ENCODE data around the gene RPP14. TPM values are rescaled to one million over a fixed set of nuclear protein-coding genes. Genes with fewer than 3 reads are reported as not detected.

The RPP14 gene
- total RNA-seq, 4 donors from 2014 or later = 9.1 to 16.0 (median 10.4) TPM

DNA sequence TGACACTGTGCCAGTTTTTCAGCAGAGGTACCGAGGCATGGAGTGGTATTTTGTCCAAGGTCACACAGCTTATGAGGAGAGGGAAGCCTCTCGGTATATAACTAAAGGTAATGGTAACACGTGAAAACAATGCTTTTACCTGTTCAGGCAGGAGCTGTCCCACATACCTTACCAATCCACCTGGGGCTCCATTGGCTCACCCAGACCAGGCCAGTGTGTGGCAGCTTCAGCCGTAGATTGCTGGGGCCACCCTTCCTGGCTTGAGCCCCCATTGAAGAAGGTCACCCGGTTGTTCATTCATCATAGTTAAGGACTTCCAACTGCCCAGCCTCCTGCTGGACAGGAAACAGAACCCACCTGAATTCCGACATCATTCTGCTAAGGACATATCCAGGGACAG is 9.2 kb upstream of the RPP14 start:
- H3K27me3 ChIP-seq = peaks cover 0 to 8% (median 0%) of the 10 kb centered on the region in 4 donors
- no peaks in the 10 kb centered on the region for H3K9me3 ChIP-seq
- no peak overlapping the region for H3K4me3 ChIP-seq
- peaks cover 0 to 11% (median 1%) of the 10 kb centered on the region in 4 donors for H3K4me1 ChIP-seq
- no peak overlapping the region for H3K27ac ChIP-seq (replicated peaks in 1 of 4)
- TF ChIP-seq POLR2A (IDR thresholded peaks at IDR 0.05; ENCODE audit: low read depth) = no peak
- no peak for TF ChIP-seq POLR2AphosphoS5 (IDR thresholded peaks at IDR 0.05)
- TF ChIP-seq, protein P1, sequence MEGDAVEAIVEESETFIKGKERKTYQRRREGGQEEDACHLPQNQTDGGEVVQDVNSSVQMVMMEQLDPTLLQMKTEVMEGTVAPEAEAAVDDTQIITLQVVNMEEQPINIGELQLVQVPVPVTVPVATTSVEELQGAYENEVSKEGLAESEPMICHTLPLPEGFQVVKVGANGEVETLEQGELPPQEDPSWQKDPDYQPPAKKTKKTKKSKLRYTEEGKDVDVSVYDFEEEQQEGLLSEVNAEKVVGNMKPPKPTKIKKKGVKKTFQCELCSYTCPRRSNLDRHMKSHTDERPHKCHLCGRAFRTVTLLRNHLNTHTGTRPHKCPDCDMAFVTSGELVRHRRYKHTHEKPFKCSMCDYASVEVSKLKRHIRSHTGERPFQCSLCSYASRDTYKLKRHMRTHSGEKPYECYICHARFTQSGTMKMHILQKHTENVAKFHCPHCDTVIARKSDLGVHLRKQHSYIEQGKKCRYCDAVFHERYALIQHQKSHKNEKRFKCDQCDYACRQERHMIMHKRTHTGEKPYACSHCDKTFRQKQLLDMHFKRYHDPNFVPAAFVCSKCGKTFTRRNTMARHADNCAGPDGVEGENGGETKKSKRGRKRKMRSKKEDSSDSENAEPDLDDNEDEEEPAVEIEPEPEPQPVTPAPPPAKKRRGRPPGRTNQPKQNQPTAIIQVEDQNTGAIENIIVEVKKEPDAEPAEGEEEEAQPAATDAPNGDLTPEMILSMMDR (IDR thresholded peaks at IDR 0.05) = no peak
- TF ChIP-seq EP300 (IDR thresholded peaks at IDR 0.05) = no peak
- intact Hi-C loops (cut with DNase I) = no loop called here
- peaks cover 0 to 13% (median 5%) of the 10 kb centered on the region in 4 donors for H3K36me3 ChIP-seq
- 71% methylated on average over 6 of the region's 6 CpGs for WGBS
- no peak for DNase-seq (ENCODE audit: extremely low spot score)

DNA sequence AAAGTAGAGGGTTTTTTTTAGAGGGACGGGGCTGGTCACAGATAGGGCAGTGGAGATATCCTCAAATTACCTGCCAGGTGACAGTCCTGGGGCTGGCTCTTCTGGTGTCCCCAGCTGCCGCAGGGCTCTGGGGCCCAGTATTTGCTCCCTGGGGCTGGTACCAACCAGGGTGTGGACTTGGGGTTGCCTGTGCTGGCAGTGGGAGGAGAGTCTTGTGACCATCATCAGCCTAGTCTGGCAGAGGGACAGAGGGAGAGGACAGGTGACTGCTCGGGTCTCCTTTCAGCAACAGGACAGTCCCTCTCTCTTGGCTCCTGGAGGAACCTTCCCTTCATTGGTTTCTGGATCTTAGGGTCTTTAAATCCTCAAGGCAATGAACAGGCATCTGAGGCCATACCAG is 7.9 kb upstream of the RPP14 start:
- Histone ChIP-seq H3K36me3 (peaks cover 0 to 11% (median 4%) of the 10 kb centered on the region in 4 donors), H3K9me3 (no peaks in the 10 kb centered on the region), H3K4me1 (peaks cover 0 to 11% (median 1%) of the 10 kb centered on the region in 4 donors), H3K27me3 (peaks cover 0 to 13% (median 0%) of the 10 kb centered on the region in 4 donors), H3K27ac (replicated peaks in 1 of 4) (no peak overlapping the region), H3K4me3 (no peak overlapping the region)
- no peak for DNase-seq (ENCODE audit: extremely low spot score)
- no peak for TF ChIP-seq POLR2A (IDR thresholded peaks at IDR 0.05; ENCODE audit: low read depth)
- no peak for TF ChIP-seq EP300 (IDR thresholded peaks at IDR 0.05)
- no peak for TF ChIP-seq POLR2AphosphoS5 (IDR thresholded peaks at IDR 0.05)
- TF ChIP-seq, protein P1 (IDR thresholded peaks at IDR 0.05) = no peak
- WGBS = 85% methylated on average over 2 of the region's 3 CpGs
- intact Hi-C loops (cut with DNase I) = no loop called here

DNA sequence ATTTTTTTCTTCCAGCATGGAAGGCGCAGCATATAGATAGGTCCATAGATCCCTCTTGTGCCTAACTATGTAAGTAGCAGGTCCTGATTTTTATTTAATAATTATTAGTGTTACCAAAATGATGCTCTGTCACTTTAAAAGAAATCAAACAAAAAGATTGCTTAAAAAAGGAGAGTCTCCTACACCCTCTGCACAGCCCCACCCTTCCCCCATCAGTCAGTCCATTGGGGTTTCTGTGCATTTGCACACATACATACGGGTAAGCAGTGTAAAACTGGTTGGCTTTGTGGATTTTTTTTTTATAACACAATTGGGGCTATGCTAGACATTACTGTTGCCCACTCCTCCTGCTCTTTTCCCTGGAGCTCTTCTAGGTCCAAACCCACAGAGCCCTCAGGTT is 7.0 kb upstream of the RPP14 start:
- intact Hi-C loops (cut with DNase I) = no loop called here
- DNase-seq (ENCODE audit: extremely low spot score) = no peak
- WGBS = 62% methylated on average over 2 of the region's 2 CpGs

DNA sequence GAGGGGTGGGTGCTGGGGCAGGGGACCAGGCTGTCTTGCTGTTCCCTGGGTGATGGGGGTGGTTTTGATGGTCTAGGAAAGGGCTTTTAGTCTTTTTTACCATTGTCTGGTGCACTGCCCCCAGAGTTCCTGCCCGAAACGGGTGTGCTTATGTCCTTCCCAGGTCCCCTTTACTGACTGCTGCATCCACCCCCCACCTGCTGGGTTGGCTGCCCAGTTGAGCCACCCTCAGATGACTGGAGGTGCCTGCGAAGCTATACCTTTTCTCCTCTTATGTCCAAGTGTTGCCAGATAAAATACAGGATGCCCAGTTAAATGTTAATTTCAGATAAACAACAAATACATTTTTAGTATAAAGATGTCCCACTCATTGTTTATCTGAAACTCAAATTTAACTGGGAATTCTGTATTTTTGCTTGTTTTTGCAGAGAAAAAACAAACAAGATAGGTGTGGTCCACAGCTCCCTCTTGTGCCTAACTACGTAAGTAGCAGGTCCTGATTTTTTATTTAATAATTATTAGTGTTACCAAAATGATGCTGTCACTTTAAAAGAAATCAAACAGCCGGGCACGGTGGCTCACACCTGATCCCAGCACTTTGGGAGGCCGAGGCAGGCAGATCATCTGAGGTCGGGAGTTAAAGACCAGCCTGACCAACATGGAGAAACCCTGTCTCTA is 6.1 kb upstream of the RPP14 start:
- H3K27ac ChIP-seq (replicated peaks in 1 of 4) = no peak overlapping the region
- intact Hi-C loops (cut with DNase I) = loop anchor here (10.0 kb wide), 1 partner anchor 295 kb away; the partner anchor contains the start of gene FLNB
- TF ChIP-seq POLR2AphosphoS5 (IDR thresholded peaks at IDR 0.05) = no peak
- TF ChIP-seq, protein P1 (IDR thresholded peaks at IDR 0.05) = peak; percentile 52 to 65 (median 56)
- 20% methylated on average over 8 of the region's 8 CpGs for WGBS
- DNase-seq (ENCODE audit: extremely low spot score) = no peak
- peaks cover 0 to 13% (median 0%) of the 10 kb centered on the region in 4 donors for H3K27me3 ChIP-seq
- no peaks in the 10 kb centered on the region for H3K36me3 ChIP-seq
- peaks cover 0 to 11% (median 1%) of the 10 kb centered on the region in 4 donors for H3K4me1 ChIP-seq
- no peak overlapping the region for H3K4me3 ChIP-seq
- no peaks in the 10 kb centered on the region for H3K9me3 ChIP-seq

More for the DNA sequence above, 7.0 kb upstream of the RPP14 start:
- Histone ChIP-seq H3K4me1 (peaks cover 0 to 11% (median 1%) of the 10 kb centered on the region in 4 donors), H3K4me3 (no peak overlapping the region), H3K36me3 (peaks cover 0 to 5% (median under 1%) of the 10 kb centered on the region in 4 donors), H3K27me3 (peaks cover 0 to 13% (median 0%) of the 10 kb centered on the region in 4 donors), H3K27ac (replicated peaks in 1 of 4) (no peak overlapping the region), H3K9me3 (no peaks in the 10 kb centered on the region)
- TF ChIP-seq POLR2AphosphoS5 (IDR thresholded peaks at IDR 0.05) (no peak), EP300 (IDR thresholded peaks at IDR 0.05) (no peak), POLR2A (IDR thresholded peaks at IDR 0.05; ENCODE audit: low read depth) (no peak)
- TF ChIP-seq, protein P1 (IDR thresholded peaks at IDR 0.05) = no peak
